ENCODE results near the gene FAM162A. TPM values are rescaled to one million over a fixed set of nuclear protein-coding genes. Genes with fewer than 3 reads are reported as not detected.

The FAM162A gene
- total RNA-seq, 2 experiments from 2014 or later: 32.8 to 34.6 TPM

DNA sequence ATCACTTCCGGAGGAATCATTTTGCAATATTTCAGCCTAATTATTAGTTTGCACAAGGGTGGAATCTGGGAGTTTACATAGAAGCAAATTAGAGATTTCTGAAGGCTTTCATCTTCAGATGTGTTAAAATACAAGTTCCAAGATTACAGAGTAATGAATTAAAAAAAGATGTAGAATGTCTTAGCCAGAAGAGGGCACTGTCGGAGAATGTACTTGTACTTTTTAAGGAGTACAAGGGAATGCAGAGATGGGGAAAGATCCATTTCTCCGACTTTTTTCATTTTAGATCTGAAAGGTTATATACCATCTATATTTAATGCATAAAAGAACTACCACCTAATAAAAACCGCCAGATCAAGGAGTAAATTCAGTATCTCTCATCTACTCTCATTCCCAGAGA is 75.0 kb downstream of the FAM162A start:
- ChIA-PET CTCF (interaction anchor here (1.2 to 2.5 kb wide), 2 partner anchors 43 to 56 kb away, joined by 3 to 9 read pairs; partner anchors contain the start of genes KPNA1 and WDR5B), POLR2A (no interaction called here)
- H3K4me3 ChIP-seq (ENCODE audit: low read length): no peak overlapping the region
- no peaks in the 10 kb centered on the region for H3K27me3 Mint-ChIP-seq
- H3K4me1 ChIP-seq (ENCODE audit: insufficient read depth, low read length): no peaks in the 10 kb centered on the region
- no peak for ATAC-seq (ENCODE audit: poor library complexity)
- H3K27me3 ChIP-seq (ENCODE audit: control insufficient read depth in 1 of 2, insufficient read depth in 2 of 2, low read length in 2 of 2): no peaks in the 10 kb centered on the region
- peak overlapping the region; percentile 60 for H3K27ac Mint-ChIP-seq
- no peak overlapping the region for H3K4me3 Mint-ChIP-seq
- peaks cover 93% of the 10 kb centered on the region for H3K36me3 Mint-ChIP-seq (ENCODE audit: low read depth)
- H3K4me1 Mint-ChIP-seq (ENCODE audit: low read depth): no peaks in the 10 kb centered on the region
- peaks cover 67% of the 10 kb centered on the region for H3K36me3 ChIP-seq (ENCODE audit: insufficient read depth, low read length)
- intact Hi-C loops (cut with DNase I, micrococcal nuclease): loop anchor here in 1 of 2 experiments (5.0 kb wide), 1 partner anchor 53 kb away; the partner anchor contains the start of gene KPNA1
- no peak overlapping the region for H3K27ac ChIP-seq (ENCODE audit: low read depth in 1 of 2, low read length in 2 of 2)
- no peaks in the 10 kb centered on the region for H3K9me3 Mint-ChIP-seq
- TF ChIP-seq, protein P1, sequence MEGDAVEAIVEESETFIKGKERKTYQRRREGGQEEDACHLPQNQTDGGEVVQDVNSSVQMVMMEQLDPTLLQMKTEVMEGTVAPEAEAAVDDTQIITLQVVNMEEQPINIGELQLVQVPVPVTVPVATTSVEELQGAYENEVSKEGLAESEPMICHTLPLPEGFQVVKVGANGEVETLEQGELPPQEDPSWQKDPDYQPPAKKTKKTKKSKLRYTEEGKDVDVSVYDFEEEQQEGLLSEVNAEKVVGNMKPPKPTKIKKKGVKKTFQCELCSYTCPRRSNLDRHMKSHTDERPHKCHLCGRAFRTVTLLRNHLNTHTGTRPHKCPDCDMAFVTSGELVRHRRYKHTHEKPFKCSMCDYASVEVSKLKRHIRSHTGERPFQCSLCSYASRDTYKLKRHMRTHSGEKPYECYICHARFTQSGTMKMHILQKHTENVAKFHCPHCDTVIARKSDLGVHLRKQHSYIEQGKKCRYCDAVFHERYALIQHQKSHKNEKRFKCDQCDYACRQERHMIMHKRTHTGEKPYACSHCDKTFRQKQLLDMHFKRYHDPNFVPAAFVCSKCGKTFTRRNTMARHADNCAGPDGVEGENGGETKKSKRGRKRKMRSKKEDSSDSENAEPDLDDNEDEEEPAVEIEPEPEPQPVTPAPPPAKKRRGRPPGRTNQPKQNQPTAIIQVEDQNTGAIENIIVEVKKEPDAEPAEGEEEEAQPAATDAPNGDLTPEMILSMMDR (IDR thresholded peaks at IDR 0.05): no peak
- no peaks in the 10 kb centered on the region for H3K9me3 ChIP-seq (ENCODE audit: control insufficient read depth in 1 of 2, insufficient read depth in 1 of 2, low read length in 2 of 2)
- peak in 3 of 14 experiments; percentile 11 to 17 (median 15) for DNase-seq

DNA sequence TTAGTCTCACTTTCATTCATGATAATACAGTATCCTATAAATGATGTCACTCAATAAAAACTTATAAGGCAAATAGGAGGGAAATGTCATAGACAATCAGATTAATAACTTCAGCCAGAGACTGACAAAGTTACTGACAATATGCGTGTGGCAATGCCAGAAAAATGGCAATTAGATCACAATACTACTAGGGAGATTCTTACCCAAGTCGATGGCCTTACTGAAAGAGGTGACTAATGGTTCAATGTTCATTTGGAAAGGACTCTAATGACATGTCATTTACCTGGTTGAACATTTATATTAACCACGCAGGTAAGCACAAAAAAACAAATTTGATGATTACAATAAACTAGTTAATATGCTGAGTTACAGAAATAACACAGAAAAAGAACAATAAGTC is 77.8 kb downstream of the FAM162A start:
- Histone ChIP-seq H3K36me3 (ENCODE audit: insufficient read depth, low read length) (peaks cover 59% of the 10 kb centered on the region), H3K27me3 (ENCODE audit: control insufficient read depth in 1 of 2, insufficient read depth in 2 of 2, low read length in 2 of 2) (no peaks in the 10 kb centered on the region), H3K9me3 (ENCODE audit: control insufficient read depth in 1 of 2, insufficient read depth in 1 of 2, low read length in 2 of 2) (no peaks in the 10 kb centered on the region), H3K4me1 (ENCODE audit: insufficient read depth, low read length) (no peaks in the 10 kb centered on the region), H3K4me3 (ENCODE audit: low read length) (no peak overlapping the region), H3K27ac (ENCODE audit: low read depth in 1 of 2, low read length in 2 of 2) (no peak overlapping the region)
- ChIA-PET POLR2A (no interaction called here), CTCF (no interaction called here)
- DNase-seq (no peak), ATAC-seq (ENCODE audit: poor library complexity) (no peak)
- Mint-ChIP-seq H3K27me3 (no peaks in the 10 kb centered on the region), H3K27ac (no peak overlapping the region), H3K9me3 (no peaks in the 10 kb centered on the region), H3K4me3 (no peak overlapping the region), H3K36me3 (ENCODE audit: low read depth) (peaks cover 96% of the 10 kb centered on the region), H3K4me1 (ENCODE audit: low read depth) (no peaks in the 10 kb centered on the region)
- intact Hi-C loops (cut with DNase I, micrococcal nuclease): no loop called here
- TF ChIP-seq, protein P1 (IDR thresholded peaks at IDR 0.05): no peak

Other genes with a start within 250 kb of the FAM162A start
- gene CASR, start 200.5 kb upstream of the FAM162A start, total RNA-seq: under 1 TPM; 0.03 TPM
- 1 to 10 TPM; 1.2 to 1.4 TPM for gene CSTA, start 58.9 kb upstream of the FAM162A start, total RNA-seq
- gene MIX23, start 951 bp upstream of the FAM162A start, total RNA-seq: 10 to 100 TPM; 12.4 to 17.5 TPM
- gene WDR5B, start 31.9 kb downstream of the FAM162A start, total RNA-seq: 1 to 10 TPM; 2.3 to 2.4 TPM
- 10 to 100 TPM; 46.2 to 49.8 TPM for gene KPNA1, start 130.8 kb downstream of the FAM162A start, total RNA-seq
- 10 to 100 TPM; 13.2 to 14.4 TPM for gene PARP9, start 180.1 kb downstream of the FAM162A start, total RNA-seq
- gene DTX3L, start 180.2 kb downstream of the FAM162A start, total RNA-seq: 10 to 100 TPM; 15.4 to 18.6 TPM
- gene PARP15, start 193.5 kb downstream of the FAM162A start, total RNA-seq: 10 to 100 TPM; 41.6 to 41.8 TPM